HUES48 (cell line): ENCODE measurements around the gene SDHA.
"Not testable (repeated sequence)": the region's sequence is repeated elsewhere in the genome, so short reads cannot be mapped to it uniquely, and the experiment has no call there.

ENCODE experiments used
- H3K27ac ChIP-seq: one replicate; pipeline ENCODE4 v1.7.0; 2013; ENCODE audit warnings: low read depth, low read length, inconsistent platforms
- H3K27me3 ChIP-seq: 2 replicates; pipeline ENCODE4 v1.6.1; 2013; ENCODE audit warnings: mild to moderate bottlenecking, low read length; ENCODE audit not compliant: control insufficient read depth, insufficient read depth
- H3K36me3 ChIP-seq: 2 replicates; pipeline ENCODE4 v1.6.1; 2013; ENCODE audit warnings: low read length; ENCODE audit not compliant: control insufficient read depth, insufficient read depth
- H3K4me1 ChIP-seq: 2 replicates; pipeline ENCODE4 v1.6.1; 2013; ENCODE audit warnings: mild to moderate bottlenecking, low read length; ENCODE audit not compliant: control insufficient read depth, insufficient read depth
- H3K4me3 ChIP-seq: 2 replicates; pipeline ENCODE4 v1.5.1; 2013; ENCODE audit warnings: mild to moderate bottlenecking, low read depth, low read length
- H3K9ac ChIP-seq: 2 replicates; pipeline ENCODE4 v1.6.1; 2013; ENCODE audit warnings: mild to moderate bottlenecking, low read depth, low read length, moderate library complexity
- H3K9me3 ChIP-seq: 2 replicates; pipeline ENCODE4 v1.6.1; 2013; ENCODE audit warnings: low read length; ENCODE audit not compliant: control insufficient read depth, insufficient read depth

SDHA gene

GRCh38 chr5:227375-227774 lies 9.3 kb downstream of the SDHA start:
- H3K27ac ChIP-seq, H3K4me3 ChIP-seq, H3K27me3 ChIP-seq, H3K9ac ChIP-seq, H3K9me3 ChIP-seq, H3K4me1 ChIP-seq: not testable (repeated sequence)
- peaks cover 85% of the 10 kb centered on the region for H3K36me3 ChIP-seq

- Histone ChIP-seq H3K27ac (no peak overlapping the region), H3K36me3 (peaks cover 95% of the 10 kb centered on the region), H3K9me3 (no peaks in the 10 kb centered on the region), H3K4me3 (no peak overlapping the region), H3K9ac (no peak overlapping the region), H3K4me1 (no peaks in the 10 kb centered on the region), H3K27me3 (no peaks in the 10 kb centered on the region)
Measured at GRCh38 chr5:228886-229285, 10.8 kb downstream of the SDHA start.

GRCh38 chr5:230711-231110 lies 12.6 kb downstream of the SDHA start:
- Histone ChIP-seq H3K9ac (no peak overlapping the region), H3K27me3 (no peaks in the 10 kb centered on the region), H3K4me3 (no peak overlapping the region), H3K4me1 (no peaks in the 10 kb centered on the region; the same call in 1 of the 2 replicates), H3K36me3 (peaks cover 91% of the 10 kb centered on the region), H3K9me3 (no peaks in the 10 kb centered on the region), H3K27ac (no peak overlapping the region)

GRCh38 chr5:231661-232060 lies 13.5 kb downstream of the SDHA start:
- no peaks in the 10 kb centered on the region for H3K27me3 ChIP-seq
- H3K36me3 ChIP-seq: peaks cover 86% of the 10 kb centered on the region
- H3K9ac ChIP-seq: no peak overlapping the region
- H3K4me1 ChIP-seq: no peaks in the 10 kb centered on the region; the same call in 1 of the 2 replicates
- H3K27ac ChIP-seq: no peak overlapping the region
- no peaks in the 10 kb centered on the region for H3K9me3 ChIP-seq
- no peak overlapping the region for H3K4me3 ChIP-seq

- H3K9me3 ChIP-seq, H3K9ac ChIP-seq, H3K4me1 ChIP-seq, H3K27me3 ChIP-seq, H3K27ac ChIP-seq, H3K4me3 ChIP-seq: not testable (repeated sequence)
- H3K36me3 ChIP-seq: peaks cover 84% of the 10 kb centered on the region
Measured at GRCh38 chr5:233426-233825, 15.3 kb downstream of the SDHA start.

- H3K9me3 ChIP-seq: no peaks in the 10 kb centered on the region
- H3K9ac ChIP-seq: no peak overlapping the region
- peaks cover 82% of the 10 kb centered on the region for H3K36me3 ChIP-seq
- no peak overlapping the region for H3K27ac ChIP-seq
- no peaks in the 10 kb centered on the region for H3K27me3 ChIP-seq
- no peaks in the 10 kb centered on the region; the same call in 1 of the 2 replicates for H3K4me1 ChIP-seq
- H3K4me3 ChIP-seq: no peak overlapping the region
Measured at GRCh38 chr5:234450-234849, 16.3 kb downstream of the SDHA start.

- H3K9ac ChIP-seq, H3K4me3 ChIP-seq, H3K27ac ChIP-seq, H3K9me3 ChIP-seq, H3K27me3 ChIP-seq, H3K4me1 ChIP-seq: not testable (repeated sequence)
- H3K36me3 ChIP-seq: peaks cover 81% of the 10 kb centered on the region
Measured at GRCh38 chr5:235527-235926, 17.4 kb downstream of the SDHA start.

DNA sequence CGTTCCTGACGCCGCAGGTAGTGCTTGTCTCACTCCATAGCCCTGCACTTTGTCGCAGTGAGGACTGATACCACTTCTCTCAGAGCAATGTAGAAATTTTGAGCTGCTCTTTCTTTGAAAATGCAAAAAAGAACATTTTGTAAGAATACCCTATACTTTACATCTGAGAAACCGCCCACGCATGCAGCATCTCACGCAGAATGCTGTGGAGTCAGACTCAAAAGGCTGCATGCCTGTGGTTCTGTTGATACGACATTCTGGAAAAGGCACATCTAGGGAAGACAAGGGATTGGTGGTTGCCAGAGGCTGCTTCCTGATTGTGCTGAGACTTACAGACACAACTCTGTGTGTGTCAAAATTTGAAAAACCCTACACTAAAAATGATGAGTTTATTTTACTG lies 19.8 kb downstream of the SDHA start:
- not testable (repeated sequence) for H3K4me3 ChIP-seq, H3K4me1 ChIP-seq, H3K27me3 ChIP-seq, H3K9ac ChIP-seq, H3K27ac ChIP-seq, H3K9me3 ChIP-seq
- H3K36me3 ChIP-seq: peaks cover 83% of the 10 kb centered on the region

DNA sequence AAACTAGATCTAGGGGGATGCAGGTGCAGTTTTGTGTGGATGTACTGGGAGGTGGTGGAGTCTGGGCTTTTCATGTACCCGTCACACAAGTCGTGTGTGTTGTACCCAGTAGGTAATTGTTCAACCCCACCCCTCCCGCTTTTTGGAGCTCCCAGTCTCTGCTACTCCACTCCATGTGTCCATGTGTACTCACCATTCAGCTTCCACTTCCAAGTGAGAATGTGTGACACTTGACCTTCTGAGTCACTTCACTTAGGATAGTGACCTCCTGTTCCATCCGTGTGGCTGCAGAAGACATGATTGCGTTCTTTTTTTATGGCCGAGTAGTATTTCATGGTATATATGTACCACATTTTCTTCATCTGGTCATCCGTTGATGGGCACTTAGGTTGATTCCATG lies 22.4 kb downstream of the SDHA start:
- H3K4me3 ChIP-seq, H3K9ac ChIP-seq, H3K27ac ChIP-seq, H3K9me3 ChIP-seq, H3K27me3 ChIP-seq, H3K4me1 ChIP-seq: not testable (repeated sequence)
- H3K36me3 ChIP-seq: peaks cover 71% of the 10 kb centered on the region

GRCh38 chr5:241045-241669 lies 23.0 kb downstream of the SDHA start:
- H3K36me3 ChIP-seq: peaks cover 75% of the 10 kb centered on the region
- not testable (repeated sequence) for H3K27ac ChIP-seq, H3K27me3 ChIP-seq, H3K4me1 ChIP-seq, H3K9me3 ChIP-seq, H3K9ac ChIP-seq, H3K4me3 ChIP-seq

DNA sequence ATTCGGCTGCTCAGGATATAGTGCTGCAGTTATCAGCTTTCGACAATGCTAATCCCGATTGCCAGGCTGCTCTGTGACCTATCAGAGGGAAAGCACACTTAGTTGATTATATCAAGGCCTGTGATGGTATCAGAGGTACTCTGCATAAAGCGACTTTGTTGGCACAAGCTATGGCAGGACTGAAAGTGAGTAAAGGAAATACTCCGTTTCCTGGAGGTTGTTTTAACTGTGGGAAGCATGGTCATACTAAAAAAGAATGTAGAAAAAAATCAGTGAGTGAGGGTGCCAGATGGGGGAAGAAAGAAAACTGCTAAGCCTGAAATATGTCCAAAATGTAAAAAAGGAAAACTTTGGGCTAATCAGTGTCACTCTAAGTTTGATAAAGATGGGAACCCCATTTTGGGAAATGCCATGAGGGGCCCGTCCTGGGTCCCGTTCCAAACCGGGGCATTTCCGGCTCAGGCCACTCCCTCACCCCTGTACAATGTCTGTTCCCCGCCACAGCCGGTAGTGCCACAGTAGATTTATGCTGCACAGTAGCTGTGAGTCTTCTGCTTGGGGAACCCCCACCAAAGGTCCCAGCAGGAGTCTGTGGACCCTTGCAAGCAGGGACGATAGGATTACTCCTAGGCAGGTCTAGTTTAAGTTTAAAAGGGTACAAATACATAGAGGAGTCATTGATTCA lies 25.7 kb downstream of the SDHA start:
- peaks cover 13% of the 10 kb centered on the region for H3K9me3 ChIP-seq
- H3K36me3 ChIP-seq: peaks cover 75% of the 10 kb centered on the region
- not testable (repeated sequence) for H3K27ac ChIP-seq, H3K27me3 ChIP-seq, H3K4me3 ChIP-seq, H3K4me1 ChIP-seq, H3K9ac ChIP-seq
